GM12878 (cell line): ENCODE results near the gene ZSCAN25. TPM values are rescaled to one million over a fixed set of nuclear protein-coding genes. Genes with fewer than 3 reads are reported as not detected.
"Not testable (repeated sequence)": the region's sequence is repeated elsewhere in the genome, so short reads cannot be mapped to it uniquely, and the experiment has no call there.

Source experiments
- ATAC-seq: fragments of 200-7000 bp; cut with Tn5 transposase; 3 replicates; pipeline ENCODE4 v1.9.1; 2020; ENCODE audit warnings: mild to moderate bottlenecking, moderate library complexity
- BruUV-seq: library from RNA; stranded (reverse); fragments of 400-500 nt; replicated peaks from 2 replicates; lab custom pipeline; 2021; lab: Mats Ljungman, UMichigan
- CTCF ChIA-PET: fragments of 300-600 bp; sonication (Branson Sonifier 250); formaldehyde crosslinking; extraction: SDS; loops from one replicate; lab custom pipeline; 2021; ENCODE audit warnings: inconsistent platforms; lab: Yijun Ruan, JAX
- POLR2A ChIA-PET: fragments of 350-600 bp; formaldehyde crosslinking; extraction: SDS; loops from one replicate; lab custom pipeline; 2021; ENCODE audit warnings: inconsistent platforms; lab: Charles Lee
- RAD21 ChIA-PET: fragments of 300-600 bp; sonication (Branson Sonifier 250); formaldehyde crosslinking; loops from one replicate; lab custom pipeline; 2023; ENCODE audit warnings: antibody characterized with exemption; ENCODE audit not compliant: unreplicated experiment; lab: Charles Lee
- SMC1A ChIA-PET: fragments of 300-600 bp; sonication (Branson Sonifier 250); formaldehyde crosslinking; loops from one replicate; lab custom pipeline; 2023; ENCODE audit not compliant: unreplicated experiment, uncharacterized antibody; lab: Charles Lee
- DNase-seq: peaks from one replicate; pipeline ENCODE4 v3.0.0-alpha.2; 2011; ENCODE audit warnings: low read depth, low spot score
- FAIRE-seq: peaks from 3 replicates; lab custom pipeline; 2011; peaks lifted over from hg19 to GRCh38; lab: Jason Lieb, UNC
- H2AFZ ChIP-seq: 2 replicates; pipeline ENCODE4 v1.6.0; 2011; ENCODE audit warnings: low read depth, low read length, control low read depth; ENCODE audit not compliant: control insufficient read depth
- H3K27ac ChIP-seq: 2 replicates; pipeline ENCODE4 v1.5.1; 2011; ENCODE audit warnings: control low read depth; ENCODE audit not compliant: control insufficient read depth, insufficient read depth
- H3K27me3 ChIP-seq, 2 experiments: replicated peaks in 1 of 2; 2 replicates each; pipeline versions ENCODE4 v1.6.0 to v1.6.1; 2011; ENCODE audit warnings: low read length in 1 of 2; ENCODE audit not compliant: control insufficient read depth in 2 of 2, insufficient read depth in 2 of 2
- H3K36me3 ChIP-seq, 2 experiments: 2 replicates each; pipeline ENCODE4 v1.5.1; 2011; ENCODE audit warnings: low read length in 1 of 2; ENCODE audit not compliant: control insufficient read depth in 2 of 2, insufficient read depth in 2 of 2
- H3K4me1 ChIP-seq: 2 replicates; pipeline ENCODE4 v1.6.1; 2011; ENCODE audit warnings: mild to moderate bottlenecking, low read length, moderate library complexity, mixed read lengths; ENCODE audit not compliant: control insufficient read depth, insufficient read depth
- H3K4me2 ChIP-seq: 2 replicates; pipeline ENCODE4 v1.6.0; 2011; ENCODE audit warnings: control low read depth; ENCODE audit not compliant: control insufficient read depth, insufficient read depth
- H3K4me3 ChIP-seq: fragments of 200-600 bp; sonication (generic); 2 replicates; pipeline ENCODE4 v1.5.1; 2016
- H3K79me2 ChIP-seq: 2 replicates; pipeline ENCODE4 v1.6.0; 2011; ENCODE audit warnings: low read length; ENCODE audit not compliant: control insufficient read depth, insufficient read depth
- H3K9ac ChIP-seq: 2 replicates; pipeline ENCODE4 v1.8.0; 2011; ENCODE audit warnings: low read length, control low read depth, mixed read lengths; ENCODE audit not compliant: control insufficient read depth, insufficient read depth
- H3K9me3 ChIP-seq: replicated peaks from 3 replicates; pipeline ENCODE4 v1.5.1; 2011; ENCODE audit warnings: mild to moderate bottlenecking, low read length; ENCODE audit not compliant: control insufficient read depth, insufficient read depth
- H4K20me1 ChIP-seq: 2 replicates; pipeline ENCODE4 v1.6.0; 2011; ENCODE audit not compliant: control insufficient read depth, insufficient read depth
- CEBPB ChIP-seq, 2 experiments: fragments of 150-350 bp in 1 of 2; IDR thresholded peaks; 2 replicates each; pipeline ENCODE4 v1.6.1; 2012 to 2014; ENCODE audit warnings: low read depth in 2 of 2, low read length in 2 of 2, borderline replicate concordance in 1 of 2, inconsistent platforms in 1 of 2
- MEF2A ChIP-seq: IDR thresholded peaks from 2 replicates; pipeline ENCODE4 v1.6.1; 2011; ENCODE audit warnings: low read depth, mild to moderate bottlenecking, low read length, moderate library complexity; ENCODE audit not compliant: insufficient read depth
- NFXL1 ChIP-seq: fragments of 450-650 bp; IDR thresholded peaks from 2 replicates; pipeline ENCODE4 v1.6.1; 2017; ENCODE audit warnings: antibody characterized with exemption, mild to moderate bottlenecking, borderline replicate concordance
- RAD51 ChIP-seq: fragments of 450-650 bp; IDR thresholded peaks from 2 replicates; pipeline ENCODE4 v1.6.1; 2016; ENCODE audit warnings: moderate library complexity, mild to moderate bottlenecking, inconsistent platforms
- WGBS: methylation state at CpG from one replicate; pipeline ENCODE4 v1.1.6; 2016; ENCODE audit warnings: low lambda C conversion rate; ENCODE audit not compliant: insufficient replicate concordance, insufficient coverage; ENCODE audit errors: missing lambda C conversion rate; 5-methylcytosine and 5-hydroxymethylcytosine counted together
- in situ Hi-C: fragments of 300-500 bp; cut with MboI; formaldehyde crosslinking; loops from 9 replicates; pipeline ENCODE4 v1.14.3; 2018; ENCODE audit warnings: mixed read lengths
- intact Hi-C: fragments of 100-400 bp; cut with micrococcal nuclease; formaldehyde crosslinking; loops from one replicate; pipeline ENCODE4 v1.14.2; 2022; ENCODE audit not compliant: unreplicated experiment
- polyA plus RNA-seq, 11 experiments: library from polyadenylated mRNA; depleted of rRNA in 4 of 11; unstranded in 6 of 11; stranded (reverse) in 5 of 11; fragments of >200 nt; fragmentation: Nextera tagmentation in 4 of 11; fragmentation: Illumina TruSeq in 1 of 11; extraction: Ambion mirVana in 4 of 11; extraction: Trizol in 1 of 11; gene quantifications; 1 replicate in 1 of 11; 2 replicates in 10 of 11; pipeline versions ENCODE4 v1.2.1 to v1.2.3, GENCODE V29; 2011 to 2016; ENCODE audit warnings: inconsistent platforms in 2 of 11, missing spikeins in 2 of 11, low read depth in 1 of 11
- total RNA-seq, 4 experiments: library from RNA; depleted of rRNA in 3 of 4; stranded (reverse); fragments of >200 nt in 3 of 4; fragmentation: Illumina TruSeq in 1 of 4; extraction: Trizol in 1 of 4; gene quantifications; 2 replicates each; pipeline versions ENCODE4 v1.2.1 to v1.2.3, GENCODE V29; 2013 to 2021
- TF ChIP-seq, protein P1 (sequence below): fragments of 450-650 bp; IDR thresholded peaks from 2 replicates; pipeline ENCODE4 v1.6.1; 2018; ENCODE audit warnings: mild to moderate bottlenecking, low read depth, moderate library complexity; ENCODE audit not compliant: partially characterized antibody
- TF ChIP-seq, protein P2 (sequence below): IDR thresholded peaks from 2 replicates; pipeline ENCODE4 v1.6.1; 2012; ENCODE audit warnings: low read depth, low read length, improper control_type of control experiment
- TF ChIP-seq, protein P3 (sequence below): fragments of 150-350 bp; IDR thresholded peaks from 2 replicates; pipeline ENCODE4 v1.6.1; 2014; ENCODE audit warnings: mild to moderate bottlenecking, low read depth, low read length

Gene ZSCAN25
- total and polyA plus RNA-seq, 10 of the 15 experiments (the other 5 are each of a cell fraction or from before 2014, with no cell fraction given): 0.79 to 15.6 (median 9.6) TPM

DNA sequence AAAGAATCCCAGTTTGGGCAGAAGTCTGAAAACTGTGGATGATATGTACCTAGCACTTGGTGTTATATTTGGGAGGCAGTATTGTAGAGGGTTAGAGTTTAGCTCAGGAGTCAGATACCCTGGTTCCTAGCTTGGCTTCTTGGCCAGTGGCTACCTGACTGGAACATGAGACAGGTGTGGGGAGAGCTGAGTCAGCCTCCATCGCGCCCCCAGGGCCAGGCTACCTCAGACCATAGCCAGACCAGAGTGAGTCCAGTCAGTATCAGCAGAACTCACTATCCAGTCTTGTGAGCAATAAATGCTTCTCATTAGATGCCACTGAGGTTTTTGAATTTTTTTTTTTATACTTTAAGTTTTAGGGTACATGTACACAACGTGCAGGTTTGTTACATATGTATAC lies 37.0 kb downstream of the ZSCAN25 start (continued):
- TF ChIP-seq CEBPB (IDR thresholded peaks at IDR 0.05; ENCODE audit: borderline replicate concordance in 1 of 2, low read depth in 2 of 2, low read length in 2 of 2) (no peak), NFXL1 (no peak), MEF2A (no peak), RAD51 (no peak)
- TF ChIP-seq, protein P1, sequence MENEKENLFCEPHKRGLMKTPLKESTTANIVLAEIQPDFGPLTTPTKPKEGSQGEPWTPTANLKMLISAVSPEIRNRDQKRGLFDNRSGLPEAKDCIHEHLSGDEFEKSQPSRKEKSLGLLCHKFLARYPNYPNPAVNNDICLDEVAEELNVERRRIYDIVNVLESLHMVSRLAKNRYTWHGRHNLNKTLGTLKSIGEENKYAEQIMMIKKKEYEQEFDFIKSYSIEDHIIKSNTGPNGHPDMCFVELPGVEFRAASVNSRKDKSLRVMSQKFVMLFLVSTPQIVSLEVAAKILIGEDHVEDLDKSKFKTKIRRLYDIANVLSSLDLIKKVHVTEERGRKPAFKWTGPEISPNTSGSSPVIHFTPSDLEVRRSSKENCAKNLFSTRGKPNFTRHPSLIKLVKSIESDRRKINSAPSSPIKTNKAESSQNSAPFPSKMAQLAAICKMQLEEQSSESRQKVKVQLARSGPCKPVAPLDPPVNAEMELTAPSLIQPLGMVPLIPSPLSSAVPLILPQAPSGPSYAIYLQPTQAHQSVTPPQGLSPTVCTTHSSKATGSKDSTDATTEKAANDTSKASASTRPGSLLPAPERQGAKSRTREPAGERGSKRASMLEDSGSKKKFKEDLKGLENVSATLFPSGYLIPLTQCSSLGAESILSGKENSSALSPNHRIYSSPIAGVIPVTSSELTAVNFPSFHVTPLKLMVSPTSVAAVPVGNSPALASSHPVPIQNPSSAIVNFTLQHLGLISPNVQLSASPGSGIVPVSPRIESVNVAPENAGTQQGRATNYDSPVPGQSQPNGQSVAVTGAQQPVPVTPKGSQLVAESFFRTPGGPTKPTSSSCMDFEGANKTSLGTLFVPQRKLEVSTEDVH: no peak
- TF ChIP-seq, protein P2, sequence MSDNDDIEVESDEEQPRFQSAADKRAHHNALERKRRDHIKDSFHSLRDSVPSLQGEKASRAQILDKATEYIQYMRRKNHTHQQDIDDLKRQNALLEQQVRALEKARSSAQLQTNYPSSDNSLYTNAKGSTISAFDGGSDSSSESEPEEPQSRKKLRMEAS: no peak
- TF ChIP-seq, protein P3, sequence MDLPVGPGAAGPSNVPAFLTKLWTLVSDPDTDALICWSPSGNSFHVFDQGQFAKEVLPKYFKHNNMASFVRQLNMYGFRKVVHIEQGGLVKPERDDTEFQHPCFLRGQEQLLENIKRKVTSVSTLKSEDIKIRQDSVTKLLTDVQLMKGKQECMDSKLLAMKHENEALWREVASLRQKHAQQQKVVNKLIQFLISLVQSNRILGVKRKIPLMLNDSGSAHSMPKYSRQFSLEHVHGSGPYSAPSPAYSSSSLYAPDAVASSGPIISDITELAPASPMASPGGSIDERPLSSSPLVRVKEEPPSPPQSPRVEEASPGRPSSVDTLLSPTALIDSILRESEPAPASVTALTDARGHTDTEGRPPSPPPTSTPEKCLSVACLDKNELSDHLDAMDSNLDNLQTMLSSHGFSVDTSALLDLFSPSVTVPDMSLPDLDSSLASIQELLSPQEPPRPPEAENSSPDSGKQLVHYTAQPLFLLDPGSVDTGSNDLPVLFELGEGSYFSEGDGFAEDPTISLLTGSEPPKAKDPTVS: no peak

DNA sequence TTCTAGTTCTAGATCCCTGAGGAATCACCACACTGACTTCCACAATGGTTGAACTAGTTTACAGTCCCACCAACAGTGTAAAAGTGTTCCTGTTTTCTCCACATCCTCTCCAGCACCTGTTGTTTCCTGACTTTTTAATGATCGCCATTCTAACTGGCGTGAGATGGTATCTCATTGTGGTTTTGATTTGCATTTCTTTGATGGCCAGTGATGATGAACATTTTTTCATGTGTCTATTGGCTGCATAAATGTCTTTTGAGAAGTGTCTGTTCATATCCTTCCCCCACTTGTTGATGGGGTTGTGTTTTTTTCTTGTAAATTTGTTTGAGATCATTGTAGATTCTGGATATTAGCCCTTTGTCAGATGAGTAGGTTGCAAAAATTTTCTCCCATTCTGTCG lies 37.9 kb downstream of the ZSCAN25 start:
- H3K4me2 ChIP-seq, H2AFZ ChIP-seq, H3K27ac ChIP-seq, RAD21 ChIA-PET, FAIRE-seq, H3K36me3 ChIP-seq, H3K27me3 ChIP-seq, in situ Hi-C loops, CTCF ChIA-PET, BruUV-seq, H3K4me1 ChIP-seq, H3K9ac ChIP-seq, SMC1A ChIA-PET, DNase-seq, POLR2A ChIA-PET, H3K79me2 ChIP-seq, H4K20me1 ChIP-seq, ATAC-seq, H3K9me3 ChIP-seq, H3K4me3 ChIP-seq, intact Hi-C loops: not testable (repeated sequence)
- 47% methylated on average over 3 of the region's 3 CpGs for WGBS

DNA sequence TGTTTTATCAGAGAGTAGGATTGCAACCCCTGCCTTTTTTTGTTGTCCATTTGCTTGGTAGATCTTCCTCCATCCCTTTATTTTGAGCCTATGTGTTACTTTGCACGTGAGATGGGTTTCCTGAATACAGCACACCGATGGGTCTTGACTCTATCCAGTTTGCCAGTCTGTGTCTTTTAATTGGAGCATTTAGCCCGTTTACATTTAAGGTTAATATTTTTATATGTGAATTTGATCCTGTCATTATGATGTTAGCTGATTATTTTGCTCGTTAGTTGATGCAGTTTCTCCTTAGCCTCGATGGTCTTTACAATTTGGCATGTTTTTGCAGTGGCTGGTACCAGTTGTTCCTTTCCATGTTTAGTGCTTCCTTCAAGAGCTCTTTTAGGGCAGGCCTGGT lies 41.1 kb downstream of the ZSCAN25 start:
- H4K20me1 ChIP-seq, BruUV-seq, H3K4me3 ChIP-seq, SMC1A ChIA-PET, H3K4me2 ChIP-seq, H3K27ac ChIP-seq, in situ Hi-C loops, POLR2A ChIA-PET, intact Hi-C loops, H3K4me1 ChIP-seq, H3K9me3 ChIP-seq, H3K27me3 ChIP-seq, H3K36me3 ChIP-seq, H2AFZ ChIP-seq, FAIRE-seq, RAD21 ChIA-PET, H3K9ac ChIP-seq, DNase-seq, H3K79me2 ChIP-seq, CTCF ChIA-PET, ATAC-seq: not testable (repeated sequence)
- WGBS: 88% methylated on average over 5 of the region's 5 CpGs
